Sigmoid colon (tissue), 4 donors: ENCODE data around the gene MYL6.

Experiments used
- EP300 ChIP-seq, 4 donors: sonication (generic); formaldehyde crosslinking; IDR thresholded peaks; one replicate each; pipeline ENCODE4 v1.6.1; 2017; ENCODE audit warnings: antibody characterized with exemption in 4 of 4
- POLR2A ChIP-seq, 2 donors: fragments of 450-650 bp; IDR thresholded peaks; one replicate each; pipeline ENCODE4 v1.6.1; 2016; ENCODE audit warnings: antibody characterized with exemption in 2 of 2, mild to moderate bottlenecking in 2 of 2, moderate library complexity in 2 of 2
- TF ChIP-seq, protein P1 (sequence below), 4 experiments: fragments of 450-650 bp in 3 of 4; fragments of 200-600 bp in 1 of 4; IDR thresholded peaks; one replicate each; pipeline ENCODE4 v1.5.1; 2016 to 2019; ENCODE audit warnings: antibody characterized with exemption in 4 of 4, mild to moderate bottlenecking in 3 of 4, moderate library complexity in 2 of 4

DNA sequence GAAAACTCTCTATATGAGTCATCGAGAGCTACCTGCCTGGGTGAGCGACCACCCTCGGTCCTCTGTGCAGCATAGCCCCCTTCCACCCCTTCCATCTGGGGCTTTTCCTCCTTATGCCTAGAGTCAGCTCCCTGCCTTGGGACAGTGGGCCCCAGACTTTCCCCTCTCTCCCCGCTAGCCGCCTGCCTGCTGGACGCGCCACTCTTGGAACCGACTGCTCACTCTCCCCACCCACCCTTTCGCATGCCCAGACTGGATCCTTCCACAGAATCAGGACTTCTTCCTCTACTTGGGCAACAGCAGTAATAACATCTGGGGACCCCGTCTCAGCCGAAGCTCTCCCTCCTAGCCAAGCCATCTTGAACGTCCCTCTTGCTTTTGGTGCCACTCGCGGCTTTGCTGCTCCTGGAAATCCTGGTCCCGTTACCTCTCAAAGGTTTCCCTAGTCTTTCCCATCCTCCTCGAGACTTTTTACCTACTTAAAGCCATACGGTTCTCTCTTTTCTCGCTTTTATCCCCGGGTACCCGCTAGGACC is 29.4 kb upstream of the MYL6 start:
- TF ChIP-seq, protein P1, sequence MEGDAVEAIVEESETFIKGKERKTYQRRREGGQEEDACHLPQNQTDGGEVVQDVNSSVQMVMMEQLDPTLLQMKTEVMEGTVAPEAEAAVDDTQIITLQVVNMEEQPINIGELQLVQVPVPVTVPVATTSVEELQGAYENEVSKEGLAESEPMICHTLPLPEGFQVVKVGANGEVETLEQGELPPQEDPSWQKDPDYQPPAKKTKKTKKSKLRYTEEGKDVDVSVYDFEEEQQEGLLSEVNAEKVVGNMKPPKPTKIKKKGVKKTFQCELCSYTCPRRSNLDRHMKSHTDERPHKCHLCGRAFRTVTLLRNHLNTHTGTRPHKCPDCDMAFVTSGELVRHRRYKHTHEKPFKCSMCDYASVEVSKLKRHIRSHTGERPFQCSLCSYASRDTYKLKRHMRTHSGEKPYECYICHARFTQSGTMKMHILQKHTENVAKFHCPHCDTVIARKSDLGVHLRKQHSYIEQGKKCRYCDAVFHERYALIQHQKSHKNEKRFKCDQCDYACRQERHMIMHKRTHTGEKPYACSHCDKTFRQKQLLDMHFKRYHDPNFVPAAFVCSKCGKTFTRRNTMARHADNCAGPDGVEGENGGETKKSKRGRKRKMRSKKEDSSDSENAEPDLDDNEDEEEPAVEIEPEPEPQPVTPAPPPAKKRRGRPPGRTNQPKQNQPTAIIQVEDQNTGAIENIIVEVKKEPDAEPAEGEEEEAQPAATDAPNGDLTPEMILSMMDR (IDR thresholded peaks at IDR 0.05) = no peak
- no peak for TF ChIP-seq EP300 (IDR thresholded peaks at IDR 0.05)
- TF ChIP-seq POLR2A (IDR thresholded peaks at IDR 0.05) = no peak
